GM13977 (cell line): ENCODE results near the gene PELI2.

ENCODE experiments used
- DNase-seq: peaks from one replicate; pipeline ENCODE4 v3.0.0; 2012; ENCODE audit warnings: low spot score
- CTCF ChIP-seq: IDR thresholded peaks from 2 replicates; pipeline ENCODE4 v1.5.1; 2012; ENCODE audit warnings: mild to moderate bottlenecking, control low read depth; ENCODE audit not compliant: insufficient read depth; ENCODE audit errors: extremely low read depth, missing control alignments
- in situ Hi-C: fragments of 300-500 bp; cut with MboI; formaldehyde crosslinking; loops from one replicate; pipeline ENCODE4 v1.12.0; 2022; ENCODE audit warnings: low sequenced_read_pairs, low pct_unique_long_range_greater_than_20kb, mixed read lengths, inconsistent platforms; ENCODE audit not compliant: unreplicated experiment

The PELI2 gene

GRCh38 chr14:56282179-56282578, 164.0 kb downstream of the PELI2 start:
- in situ Hi-C loops, result no loop called here
- no peak for TF ChIP-seq CTCF
- DNase-seq, result no peak

GRCh38 chr14:56284641-56285040, 166.4 kb downstream of the PELI2 start:
- TF ChIP-seq CTCF, result no peak
- DNase-seq, result no peak
- in situ Hi-C loops, result no loop called here

GRCh38 chr14:56289155-56289554, 170.9 kb downstream of the PELI2 start:
- no peak for DNase-seq
- in situ Hi-C loops, result no loop called here
- no peak for TF ChIP-seq CTCF

- DNase-seq, result no peak
- TF ChIP-seq CTCF, result no peak
- in situ Hi-C loops, result no loop called here
Measured at GRCh38 chr14:56290195-56290594, 172.0 kb downstream of the PELI2 start.

- no peak for DNase-seq
- in situ Hi-C loops, result no loop called here
- no peak for TF ChIP-seq CTCF
Measured at GRCh38 chr14:56292970-56293369, 174.8 kb downstream of the PELI2 start.

GRCh38 chr14:56293506-56293905, 175.3 kb downstream of the PELI2 start:
- no peak for TF ChIP-seq CTCF
- in situ Hi-C loops, result no loop called here
- DNase-seq, result no peak

- DNase-seq, result no peak
- TF ChIP-seq CTCF, result no peak
- in situ Hi-C loops, result no loop called here
Measured at GRCh38 chr14:56294128-56294527, 175.9 kb downstream of the PELI2 start.
